ENCODE results near the gene GMDS. TPM values are rescaled to one million over a fixed set of nuclear protein-coding genes. Genes with fewer than 3 reads are reported as not detected.

GMDS gene
- total RNA-seq, 1 donor from 2014 or later, result 25.7 TPM

GRCh38 chr6:1930356-1930755 lies 315.0 kb downstream of the GMDS start:
- peak; percentile 18 for DNase-seq

DNA sequence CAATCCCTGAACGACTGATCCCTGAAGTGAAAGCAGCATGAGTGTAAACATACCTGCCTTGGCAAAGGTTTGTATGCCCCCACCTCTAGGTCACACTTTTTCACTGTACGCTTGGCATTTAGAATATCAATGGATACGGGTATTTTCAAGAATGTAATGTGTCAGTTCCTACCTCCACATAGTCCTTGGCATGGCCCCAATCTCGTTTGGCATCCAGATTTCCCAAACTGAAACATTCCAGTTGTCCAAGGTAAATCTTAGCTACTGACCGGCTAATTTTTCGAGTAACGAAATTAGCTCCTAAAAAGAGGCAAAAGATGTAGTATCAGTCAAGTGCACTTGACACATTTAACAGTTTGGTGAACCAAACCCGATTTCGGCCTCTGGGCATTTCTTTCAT lies 315.5 kb downstream of the GMDS start:
- DNase-seq, result no peak

GRCh38 chr6:1925743-1926430 lies 319.5 kb downstream of the GMDS start:
- DNase-seq, result no peak

GRCh38 chr6:1923449-1923848 lies 322.0 kb downstream of the GMDS start:
- DNase-seq, result no peak

GRCh38 chr6:1917626-1918371 lies 327.6 kb downstream of the GMDS start:
- no peak for DNase-seq

DNA sequence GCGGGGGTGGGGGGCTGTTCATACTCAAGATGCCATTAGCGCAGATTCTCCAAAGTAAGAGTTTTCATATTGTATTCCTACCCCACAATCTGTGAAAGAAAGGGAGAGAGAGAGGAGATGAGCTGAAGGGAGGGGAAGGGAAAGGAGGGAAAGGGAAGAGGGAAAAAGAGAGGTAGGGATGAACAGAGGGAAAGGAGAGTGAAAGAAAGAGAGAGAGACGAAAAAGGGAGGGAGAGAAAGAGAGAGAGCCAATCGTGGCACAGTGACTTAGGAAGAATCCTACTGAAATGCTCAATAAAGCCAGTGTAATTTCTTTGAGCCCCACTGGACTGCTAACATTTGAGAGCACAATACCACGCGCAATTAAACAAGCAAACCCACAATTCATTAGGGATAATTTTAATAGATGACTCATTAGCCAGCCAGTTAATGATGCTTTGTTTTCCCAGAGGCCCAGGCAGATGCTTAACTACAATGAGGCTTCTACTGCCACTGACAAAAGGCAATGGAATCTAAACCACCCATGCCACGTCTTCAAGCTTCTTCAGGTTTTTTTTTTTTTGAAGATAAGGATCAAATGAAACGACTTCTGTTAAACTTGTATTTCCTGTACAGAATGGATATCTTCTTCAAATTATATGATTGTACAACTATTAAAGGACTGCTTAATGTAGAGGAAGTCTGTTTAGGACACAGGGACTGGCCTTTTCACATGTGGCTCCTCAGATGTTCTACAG lies 328.9 kb downstream of the GMDS start:
- DNase-seq, result no peak

DNA sequence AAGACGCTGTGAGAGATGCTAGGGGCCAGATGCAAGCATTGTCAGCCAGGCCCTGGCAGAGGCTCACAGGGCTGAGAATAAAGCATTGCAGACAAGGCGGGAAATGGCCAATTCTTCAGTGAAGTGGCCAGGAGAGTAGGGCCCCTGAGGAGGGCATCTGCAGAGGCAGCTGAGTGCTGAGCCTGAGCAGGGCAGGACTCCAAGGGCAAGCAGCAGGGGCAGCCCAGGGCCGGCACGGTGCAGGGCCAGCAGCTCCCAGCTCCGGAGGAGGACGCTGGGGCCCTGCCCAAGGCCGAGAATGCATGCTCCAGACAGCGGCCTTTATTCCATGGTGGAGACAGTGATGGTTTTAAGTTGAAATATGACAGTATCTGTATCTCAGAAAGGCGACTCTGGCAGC lies 330.2 kb downstream of the GMDS start:
- no peak for DNase-seq

DNA sequence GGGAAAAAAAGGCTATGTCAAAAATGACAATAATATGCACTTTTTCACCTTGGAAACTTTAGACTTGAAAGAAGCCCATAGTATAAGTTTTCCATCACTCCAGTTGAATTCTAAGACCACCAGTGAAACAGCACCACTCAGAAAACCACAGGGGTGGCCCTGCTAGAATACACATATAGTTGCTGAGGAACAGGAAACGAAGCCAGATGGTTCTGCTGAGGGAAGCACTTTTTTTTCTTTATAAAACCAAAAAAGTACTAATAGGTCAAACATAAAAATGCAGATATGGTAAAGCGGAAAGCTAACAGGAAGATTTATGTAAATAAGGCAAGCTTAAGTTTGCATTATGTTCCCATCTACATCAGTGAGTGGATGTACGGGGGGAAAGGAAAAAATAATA lies 331.8 kb downstream of the GMDS start:
- DNase-seq, result peak; percentile 22

GRCh38 chr6:1912731-1913130 lies 332.7 kb downstream of the GMDS start:
- DNase-seq, result no peak

DNA sequence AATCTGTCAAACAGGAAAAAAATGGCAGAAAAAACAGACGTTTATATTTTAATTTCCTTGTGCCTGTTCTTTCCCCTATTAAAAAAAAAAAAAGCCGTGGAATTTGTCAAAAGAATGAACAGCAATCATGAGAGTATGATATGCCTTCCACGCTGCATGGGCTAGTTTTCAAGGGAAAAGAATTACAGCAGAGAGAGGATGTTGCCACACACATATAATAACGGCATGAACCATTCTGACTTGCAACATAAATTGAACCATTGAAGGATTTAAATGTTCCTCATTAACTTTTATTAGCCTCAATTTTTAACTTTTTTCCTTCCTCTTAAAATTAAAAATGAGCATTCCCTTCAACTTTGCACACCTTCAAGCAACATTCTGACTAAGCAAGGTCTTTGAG lies 333.9 kb downstream of the GMDS start:
- DNase-seq, result no peak

- DNase-seq, result no peak
Measured at GRCh38 chr6:1910621-1911407, 334.6 kb downstream of the GMDS start.

GRCh38 chr6:1908784-1909183 lies 336.6 kb downstream of the GMDS start:
- no peak for DNase-seq

- no peak for DNase-seq
Measured at GRCh38 chr6:1906609-1907008, 338.8 kb downstream of the GMDS start.

- no peak for DNase-seq
Measured at GRCh38 chr6:1906014-1906413, 339.4 kb downstream of the GMDS start.

GRCh38 chr6:1904898-1905297 lies 340.5 kb downstream of the GMDS start:
- no peak for DNase-seq

DNA sequence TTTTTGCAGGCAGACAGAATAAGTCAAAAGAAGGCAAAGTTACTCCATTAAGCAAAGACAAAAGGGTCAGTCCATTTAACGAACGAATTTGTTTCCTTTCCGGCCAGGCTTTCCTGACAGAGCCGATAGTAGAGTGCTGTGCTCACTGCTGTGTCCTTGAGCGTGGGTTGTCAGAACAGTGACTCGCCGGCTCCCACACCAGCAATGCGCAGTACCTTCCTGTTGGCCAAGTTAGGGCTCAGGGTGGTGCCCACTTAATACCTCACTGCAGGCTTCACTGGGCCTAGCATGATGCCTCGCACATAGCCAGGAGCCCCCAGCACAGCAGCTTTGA lies 341.0 kb downstream of the GMDS start:
- no peak for DNase-seq

DNA sequence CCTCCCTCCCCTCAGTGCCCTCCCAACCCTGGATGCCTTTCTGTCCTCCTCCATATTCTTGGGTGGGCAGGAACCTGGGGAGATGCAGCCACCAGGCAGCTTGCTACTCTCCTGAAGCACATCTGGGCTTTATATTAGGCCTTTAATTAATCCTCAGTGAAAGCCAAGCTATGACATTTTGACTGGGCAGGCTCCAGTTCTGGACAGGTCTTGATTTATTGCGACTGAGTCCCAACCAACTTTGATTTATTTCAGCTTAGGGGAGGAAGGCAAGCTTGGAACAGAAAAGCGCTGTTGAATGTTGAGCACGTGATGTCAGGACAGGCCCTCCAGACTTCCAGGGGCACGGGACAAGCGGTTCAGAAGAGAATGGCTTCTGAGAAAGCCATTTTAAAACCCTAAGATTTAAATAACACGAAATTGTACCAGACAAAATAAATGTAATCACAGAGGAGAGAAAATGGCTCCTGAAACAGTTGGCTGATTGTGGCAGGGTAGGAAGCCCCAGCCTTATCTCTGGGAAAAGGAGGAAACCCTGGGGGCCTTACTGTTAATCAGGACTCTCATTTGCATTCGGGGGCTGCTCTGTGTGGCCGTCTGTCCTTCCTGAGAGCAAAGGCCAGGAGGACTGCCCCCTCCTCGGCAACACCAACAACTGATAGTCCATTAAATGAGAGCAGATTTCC lies 341.5 kb downstream of the GMDS start:
- DNase-seq, result peak; percentile 32

GRCh38 chr6:1901556-1901955 lies 343.8 kb downstream of the GMDS start:
- DNase-seq, result no peak

GRCh38 chr6:1896897-1897296 lies 348.5 kb downstream of the GMDS start:
- no peak for DNase-seq

GRCh38 chr6:1895721-1896120 lies 349.7 kb downstream of the GMDS start:
- DNase-seq, result no peak

GRCh38 chr6:1894954-1895353 lies 350.5 kb downstream of the GMDS start:
- DNase-seq, result no peak

All from tongue (tissue), 2 donors.